Osteoblast (primary cell): ENCODE results near the gene CAMTA1. TPM values are rescaled to one million over a fixed set of nuclear protein-coding genes. Genes with fewer than 3 reads are reported as not detected.

Experiments
- DNase-seq: peaks from one replicate; pipeline ENCODE4 v3.0.0; 2011; ENCODE audit warnings: low spot score, mixed read lengths; ENCODE audit not compliant: insufficient read length; ENCODE audit errors: missing footprints
- H2AFZ ChIP-seq: 2 replicates; pipeline ENCODE4 v1.6.0; 2011; ENCODE audit warnings: mild to moderate bottlenecking, low read length
- H3K27ac ChIP-seq: 2 replicates; pipeline ENCODE4 v1.5.1; 2011; ENCODE audit warnings: mild to moderate bottlenecking, low read depth, low read length, moderate library complexity
- H3K27me3 ChIP-seq: 2 replicates; pipeline ENCODE4 v1.6.0; 2012; ENCODE audit warnings: mild to moderate bottlenecking, control low read depth, inconsistent platforms, low read length, moderate library complexity; ENCODE audit not compliant: insufficient read depth
- H3K36me3 ChIP-seq: 2 replicates; pipeline ENCODE4 v1.5.1; 2011; ENCODE audit warnings: mild to moderate bottlenecking, low read length, control low read depth, moderate library complexity; ENCODE audit not compliant: insufficient read depth
- H3K4me1 ChIP-seq: 2 replicates; pipeline ENCODE4 v1.5.1; 2011; ENCODE audit warnings: mild to moderate bottlenecking, low read length, control low read depth, moderate library complexity; ENCODE audit not compliant: insufficient read depth
- H3K4me2 ChIP-seq: 2 replicates; pipeline ENCODE4 v1.6.0; 2011; ENCODE audit warnings: mild to moderate bottlenecking, low read length; ENCODE audit not compliant: insufficient read depth
- H3K4me3 ChIP-seq: fragments of 200-600 bp; sonication (generic); 3 replicates; pipeline ENCODE4 v1.5.1; 2012; ENCODE audit warnings: mild to moderate bottlenecking, low read length, inconsistent platforms; ENCODE audit not compliant: insufficient read depth
- H3K79me2 ChIP-seq: 2 replicates; pipeline ENCODE4 v1.6.0; 2012; ENCODE audit warnings: mild to moderate bottlenecking, low read length, control low read depth, inconsistent platforms; ENCODE audit not compliant: insufficient read depth
- H3K9me3 ChIP-seq: 2 replicates; pipeline ENCODE4 v1.5.1; 2011; ENCODE audit warnings: low read depth, low read length, control low read depth
- H4K20me1 ChIP-seq: 2 replicates; pipeline ENCODE4 v1.6.0; 2012; ENCODE audit warnings: mild to moderate bottlenecking, low read length, control low read depth; ENCODE audit not compliant: insufficient read depth
- total RNA-seq: library from RNA; depleted of rRNA; stranded (reverse); fragments of >200 nt; gene quantifications from 2 replicates; pipeline ENCODE4 v1.2.3, GENCODE V29; 2012
- TF ChIP-seq, protein P1 (sequence below): IDR thresholded peaks from 2 replicates; pipeline ENCODE4 v1.5.1; 2011; ENCODE audit warnings: mild to moderate bottlenecking, low read depth, low read length, moderate library complexity; ENCODE audit errors: extremely low read depth

Gene CAMTA1
- total RNA-seq, 1 donor = 47.4 TPM

GRCh38 chr1:7438921-7439655 lies 653.8 kb downstream of the CAMTA1 start:
- H3K9me3 ChIP-seq = no peaks in the 10 kb centered on the region
- no peaks in the 10 kb centered on the region for H4K20me1 ChIP-seq
- no peak overlapping the region for H2AFZ ChIP-seq
- H3K36me3 ChIP-seq = no peaks in the 10 kb centered on the region
- no peaks in the 10 kb centered on the region for H3K79me2 ChIP-seq
- H3K27me3 ChIP-seq = no peaks in the 10 kb centered on the region
- H3K4me1 ChIP-seq = no peaks in the 10 kb centered on the region
- TF ChIP-seq, protein P1, sequence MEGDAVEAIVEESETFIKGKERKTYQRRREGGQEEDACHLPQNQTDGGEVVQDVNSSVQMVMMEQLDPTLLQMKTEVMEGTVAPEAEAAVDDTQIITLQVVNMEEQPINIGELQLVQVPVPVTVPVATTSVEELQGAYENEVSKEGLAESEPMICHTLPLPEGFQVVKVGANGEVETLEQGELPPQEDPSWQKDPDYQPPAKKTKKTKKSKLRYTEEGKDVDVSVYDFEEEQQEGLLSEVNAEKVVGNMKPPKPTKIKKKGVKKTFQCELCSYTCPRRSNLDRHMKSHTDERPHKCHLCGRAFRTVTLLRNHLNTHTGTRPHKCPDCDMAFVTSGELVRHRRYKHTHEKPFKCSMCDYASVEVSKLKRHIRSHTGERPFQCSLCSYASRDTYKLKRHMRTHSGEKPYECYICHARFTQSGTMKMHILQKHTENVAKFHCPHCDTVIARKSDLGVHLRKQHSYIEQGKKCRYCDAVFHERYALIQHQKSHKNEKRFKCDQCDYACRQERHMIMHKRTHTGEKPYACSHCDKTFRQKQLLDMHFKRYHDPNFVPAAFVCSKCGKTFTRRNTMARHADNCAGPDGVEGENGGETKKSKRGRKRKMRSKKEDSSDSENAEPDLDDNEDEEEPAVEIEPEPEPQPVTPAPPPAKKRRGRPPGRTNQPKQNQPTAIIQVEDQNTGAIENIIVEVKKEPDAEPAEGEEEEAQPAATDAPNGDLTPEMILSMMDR = no peak
- no peak overlapping the region for H3K4me3 ChIP-seq
- no peak overlapping the region for H3K27ac ChIP-seq
- DNase-seq = peak; percentile 73
- no peak overlapping the region for H3K4me2 ChIP-seq

DNA sequence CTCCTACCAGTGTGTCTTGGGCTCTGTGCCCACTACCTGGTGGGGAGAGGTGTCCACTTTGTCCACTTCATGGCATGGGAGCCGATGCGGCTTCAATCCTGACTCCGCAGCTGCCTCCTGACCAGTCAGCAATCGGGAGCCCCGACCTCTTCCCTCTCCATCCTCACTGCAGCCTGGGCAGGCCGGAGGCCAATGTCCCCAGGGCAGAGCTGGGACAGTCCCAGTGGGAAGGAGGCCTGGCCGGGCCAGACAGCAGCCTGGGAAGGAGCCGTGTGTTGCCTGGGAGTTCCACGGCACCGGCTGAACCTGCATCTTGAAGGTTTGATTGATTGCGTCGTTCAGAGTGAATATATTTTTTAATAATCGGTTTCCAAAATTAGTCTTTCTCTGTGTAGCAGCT lies 654.9 kb downstream of the CAMTA1 start:
- DNase-seq = peak; percentile 27
- Histone ChIP-seq H3K27me3 (no peaks in the 10 kb centered on the region), H3K4me1 (no peaks in the 10 kb centered on the region), H2AFZ (no peak overlapping the region), H3K36me3 (no peaks in the 10 kb centered on the region), H3K4me2 (no peak overlapping the region), H3K4me3 (no peak overlapping the region), H4K20me1 (no peaks in the 10 kb centered on the region), H3K79me2 (no peaks in the 10 kb centered on the region), H3K27ac (no peak overlapping the region), H3K9me3 (no peaks in the 10 kb centered on the region)
- TF ChIP-seq, protein P1 = no peak

GRCh38 chr1:7441143-7441841 lies 656.0 kb downstream of the CAMTA1 start:
- TF ChIP-seq, protein P1 = no peak
- no peak overlapping the region for H2AFZ ChIP-seq

GRCh38 chr1:7442036-7442435 lies 656.8 kb downstream of the CAMTA1 start:
- H3K79me2 ChIP-seq = no peaks in the 10 kb centered on the region
- H3K9me3 ChIP-seq = no peaks in the 10 kb centered on the region
- H4K20me1 ChIP-seq = no peaks in the 10 kb centered on the region
- no peaks in the 10 kb centered on the region for H3K36me3 ChIP-seq
- no peaks in the 10 kb centered on the region for H3K27me3 ChIP-seq
- TF ChIP-seq, protein P1 = no peak
- no peaks in the 10 kb centered on the region for H3K4me1 ChIP-seq
- DNase-seq = no peak
- no peak overlapping the region for H2AFZ ChIP-seq
- H3K4me2 ChIP-seq = no peak overlapping the region
- no peak overlapping the region for H3K27ac ChIP-seq
- H3K4me3 ChIP-seq = no peak overlapping the region

More at GRCh38 chr1:7441143-7441841, 656.0 kb downstream of the CAMTA1 start:
- Histone ChIP-seq H3K27ac (no peak overlapping the region), H3K36me3 (no peaks in the 10 kb centered on the region), H3K4me3 (no peak overlapping the region), H3K4me1 (no peaks in the 10 kb centered on the region), H4K20me1 (no peaks in the 10 kb centered on the region), H3K27me3 (no peaks in the 10 kb centered on the region), H3K79me2 (no peaks in the 10 kb centered on the region), H3K4me2 (no peak overlapping the region), H3K9me3 (no peaks in the 10 kb centered on the region)
- DNase-seq = no peak
